NCI-H187 (cell line): Measurements from ENCODE around the gene SLC25A33.
A peak's percentile ranks its signal among the peaks of the same experiment; 100 is the strongest.
"Not testable (repeated sequence)": the region's sequence is repeated elsewhere in the genome, so short reads cannot be mapped to it uniquely, and the experiment has no call there.

Source experiments
- DNase-seq, 2 experiments: peaks; one replicate each; lab custom pipeline; 2025; lab: John Stamatoyannopoulos, UW

Gene SLC25A33, protein sequence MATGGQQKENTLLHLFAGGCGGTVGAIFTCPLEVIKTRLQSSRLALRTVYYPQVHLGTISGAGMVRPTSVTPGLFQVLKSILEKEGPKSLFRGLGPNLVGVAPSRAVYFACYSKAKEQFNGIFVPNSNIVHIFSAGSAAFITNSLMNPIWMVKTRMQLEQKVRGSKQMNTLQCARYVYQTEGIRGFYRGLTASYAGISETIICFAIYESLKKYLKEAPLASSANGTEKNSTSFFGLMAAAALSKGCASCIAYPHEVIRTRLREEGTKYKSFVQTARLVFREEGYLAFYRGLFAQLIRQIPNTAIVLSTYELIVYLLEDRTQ

DNA sequence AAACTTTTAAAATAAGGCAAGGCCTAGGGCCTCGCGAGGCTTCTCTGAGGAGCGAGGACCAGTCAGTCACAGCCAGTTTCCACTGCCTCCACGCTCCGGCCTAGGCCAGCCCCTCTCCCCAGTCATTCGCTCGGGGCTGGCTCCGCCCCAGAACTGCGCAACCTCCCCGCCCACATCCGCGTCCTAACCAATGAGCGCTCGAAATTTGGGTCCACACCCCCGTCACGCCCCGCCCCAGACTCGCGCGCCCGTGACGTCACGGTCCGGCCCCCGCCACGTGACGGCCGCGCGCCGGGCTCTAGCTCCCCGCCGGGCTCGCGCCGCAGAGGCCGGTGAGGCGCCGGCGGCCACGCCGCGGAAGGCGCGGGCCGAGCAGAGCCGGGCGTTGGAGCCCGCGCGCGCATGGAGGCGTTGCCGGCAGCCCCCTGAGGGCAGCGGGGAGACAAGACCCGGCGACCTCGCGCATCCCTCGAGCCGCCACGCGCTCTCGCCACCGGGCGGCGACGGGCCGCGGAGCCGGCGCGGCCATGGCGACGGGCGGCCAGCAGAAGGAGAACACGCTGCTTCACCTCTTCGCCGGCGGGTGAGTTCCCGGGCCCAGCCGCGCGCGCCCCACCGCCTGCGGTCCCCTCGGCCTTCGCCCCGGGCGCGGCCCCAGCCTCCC lies at the start of gene SLC25A33:
Gene SLC25A33 (plus strand): TSS at position 301 of the 664 bp plus-strand sequence. CDS start 227 bp downstream, at position 528.
- peak; percentile 89 to 91 for DNase-seq

DNA sequence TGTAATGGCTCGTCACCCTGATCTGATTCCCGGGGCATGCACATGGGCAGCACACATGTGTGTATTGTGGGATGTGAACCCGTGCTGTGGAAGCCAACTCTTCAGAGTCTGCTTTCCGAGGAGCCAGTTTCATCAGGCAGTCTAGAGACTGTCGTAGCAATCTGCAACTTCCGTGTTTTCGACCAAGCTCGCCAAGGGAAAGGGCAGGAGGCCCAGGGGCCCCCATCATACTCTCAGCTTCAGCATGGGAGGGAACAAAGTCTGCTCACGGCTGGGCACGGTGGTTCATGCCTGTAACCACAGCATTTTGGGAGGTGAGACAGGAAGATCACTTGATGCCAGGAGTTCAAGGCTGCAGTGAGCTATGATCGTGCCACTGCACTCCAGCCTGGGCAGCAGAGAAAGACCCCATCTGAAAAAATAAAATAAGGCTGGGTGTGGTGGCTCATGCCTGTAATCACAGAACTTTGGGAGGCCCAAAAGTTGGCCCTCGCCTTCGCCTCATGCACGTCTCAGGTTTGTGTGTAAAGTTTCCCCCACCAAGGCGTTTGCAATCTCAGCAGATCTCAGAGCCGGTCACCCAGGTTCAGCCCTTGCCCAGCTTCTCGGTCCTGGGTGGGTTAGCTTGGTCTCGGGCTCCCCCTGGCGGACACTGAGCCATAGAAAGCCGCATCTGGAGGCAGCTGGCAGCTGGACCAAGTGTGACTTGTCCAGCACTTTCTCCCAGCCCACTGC lies 48.5 kb upstream of the SLC25A33 start:
- peak; percentile 57 to 59 for DNase-seq

DNA sequence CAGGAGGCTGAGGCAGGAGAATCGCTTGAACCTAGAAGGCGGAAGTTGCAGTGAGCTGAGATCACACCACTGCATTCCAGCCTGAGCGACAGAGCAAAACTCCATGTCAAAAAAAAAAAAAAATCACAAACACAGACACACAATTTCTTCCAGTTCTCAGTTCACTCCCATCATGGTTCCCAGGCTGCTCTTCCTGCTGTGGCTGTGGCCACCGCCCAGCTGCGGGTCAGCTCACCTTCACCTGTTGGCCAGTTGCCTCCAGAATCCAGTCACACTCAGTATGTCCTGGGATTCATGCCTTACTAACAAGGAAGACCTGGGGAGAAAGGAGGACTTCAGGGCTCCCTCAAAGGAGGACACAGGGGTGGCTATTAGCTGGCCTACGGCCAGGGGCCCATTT lies 45.9 kb upstream of the SLC25A33 start:
- DNase-seq = no peak

DNA sequence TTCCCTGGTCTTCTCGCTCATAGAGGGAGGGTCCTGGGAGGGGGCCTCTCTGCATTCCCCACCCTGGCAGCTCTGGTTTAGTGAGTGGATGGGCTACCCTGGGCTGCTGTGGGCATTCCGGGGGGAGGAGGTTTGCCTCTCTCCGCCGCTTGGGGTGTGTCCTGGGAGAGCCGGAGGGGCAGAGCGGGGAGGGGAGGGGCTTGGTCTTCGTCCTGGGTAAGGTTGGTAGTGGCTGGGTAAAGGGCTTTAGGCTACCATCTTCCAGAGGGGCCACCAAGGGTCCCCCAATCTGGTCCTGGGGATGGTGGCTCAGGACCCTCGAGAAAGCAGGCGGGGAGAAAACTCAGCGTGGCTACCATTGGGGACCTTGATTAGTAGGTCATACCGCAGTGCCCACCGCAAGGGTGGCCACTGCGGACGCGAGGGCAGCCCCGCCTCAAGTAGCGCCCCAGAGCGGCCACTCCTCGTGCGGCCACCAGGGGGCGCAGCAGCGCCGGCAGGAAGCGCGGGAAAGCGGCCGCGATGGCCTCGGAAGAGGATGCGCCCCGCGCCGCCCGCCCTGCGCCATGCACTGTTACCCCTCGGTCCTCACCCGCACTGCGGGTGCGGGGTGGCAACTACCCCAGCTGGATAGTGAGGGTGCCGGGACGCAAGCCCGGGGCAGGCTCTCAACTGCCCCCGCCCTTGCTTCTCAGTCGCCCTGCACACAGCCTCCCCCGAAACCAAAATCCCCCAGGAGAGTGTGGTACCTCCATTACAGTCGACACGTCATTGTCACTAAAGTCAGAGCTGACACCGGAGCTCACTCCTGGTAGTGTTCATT lies 44.1 kb upstream of the SLC25A33 start:
- DNase-seq = peak in 1 of 2 experiments; percentile 44

DNA sequence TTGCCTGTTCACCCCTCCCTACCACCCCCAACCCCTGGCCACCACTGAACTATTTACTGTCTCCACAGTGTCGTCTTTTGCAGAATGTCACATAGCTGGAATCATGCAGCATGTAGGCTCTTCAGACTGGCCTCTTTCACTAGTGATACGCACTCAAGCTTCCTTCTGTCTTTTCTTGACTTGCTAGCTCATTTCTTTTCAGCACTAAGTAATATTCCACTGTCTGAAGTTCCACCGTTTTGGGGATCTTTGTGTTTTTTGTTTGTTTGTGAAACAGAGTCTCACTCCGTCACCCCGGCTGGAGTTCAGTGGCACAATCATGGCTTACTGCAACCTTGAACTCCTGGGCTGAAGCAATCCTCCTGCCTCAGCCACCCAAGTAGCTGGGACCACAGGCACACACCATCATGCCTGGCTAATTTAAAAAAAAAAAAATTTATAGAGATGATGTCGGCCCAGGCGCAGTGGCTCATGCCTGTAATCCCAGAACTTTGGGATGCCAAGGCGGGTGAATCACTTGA lies 43.4 kb upstream of the SLC25A33 start:
- DNase-seq = no peak

DNA sequence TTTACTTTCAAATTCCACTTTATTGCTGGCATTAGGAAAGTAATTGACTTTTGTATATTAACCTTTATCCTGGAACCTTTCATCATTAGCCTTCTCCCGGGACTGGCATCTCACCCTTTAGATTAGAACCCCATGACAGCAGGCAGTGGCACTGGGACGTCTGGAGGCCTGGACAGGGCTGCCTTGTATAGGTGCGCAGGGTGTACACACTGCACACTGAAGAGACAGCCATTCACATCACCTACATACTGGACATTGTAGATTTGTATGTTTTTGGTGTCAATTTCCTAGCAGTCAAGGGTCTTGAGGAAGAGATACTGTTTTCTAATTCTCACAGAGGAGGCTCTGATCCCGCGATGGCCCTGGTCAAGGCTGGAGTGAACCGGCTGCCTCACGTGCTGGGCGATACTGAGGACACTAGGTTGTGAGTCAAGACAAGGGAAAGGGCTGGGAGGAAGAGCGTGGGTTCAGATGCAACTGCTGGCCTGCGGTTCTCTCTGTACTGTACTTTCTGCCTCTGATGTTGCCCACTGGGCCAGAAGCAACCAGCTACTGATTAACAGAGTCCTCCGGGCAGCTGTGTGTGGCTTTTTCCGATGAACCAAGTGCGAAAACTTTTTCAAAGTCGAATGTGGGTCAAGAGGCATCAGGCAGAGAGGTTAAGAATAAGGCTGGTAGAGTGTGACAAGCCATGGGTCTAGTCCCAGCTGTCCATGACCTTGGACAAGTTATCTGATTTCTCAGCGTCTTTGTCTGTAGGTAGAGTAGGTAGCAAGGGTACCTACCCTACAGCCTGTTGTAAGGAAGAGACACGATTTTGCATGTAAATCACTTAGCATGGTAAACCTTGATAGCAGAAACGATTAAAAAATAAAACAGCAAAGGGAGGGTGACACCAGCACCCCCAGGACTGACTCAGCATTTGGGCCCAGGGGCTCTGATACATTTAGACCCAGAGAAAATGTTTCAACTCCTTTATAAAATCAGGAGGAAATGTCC lies 38.2 kb upstream of the SLC25A33 start:
- DNase-seq = no peak

DNA sequence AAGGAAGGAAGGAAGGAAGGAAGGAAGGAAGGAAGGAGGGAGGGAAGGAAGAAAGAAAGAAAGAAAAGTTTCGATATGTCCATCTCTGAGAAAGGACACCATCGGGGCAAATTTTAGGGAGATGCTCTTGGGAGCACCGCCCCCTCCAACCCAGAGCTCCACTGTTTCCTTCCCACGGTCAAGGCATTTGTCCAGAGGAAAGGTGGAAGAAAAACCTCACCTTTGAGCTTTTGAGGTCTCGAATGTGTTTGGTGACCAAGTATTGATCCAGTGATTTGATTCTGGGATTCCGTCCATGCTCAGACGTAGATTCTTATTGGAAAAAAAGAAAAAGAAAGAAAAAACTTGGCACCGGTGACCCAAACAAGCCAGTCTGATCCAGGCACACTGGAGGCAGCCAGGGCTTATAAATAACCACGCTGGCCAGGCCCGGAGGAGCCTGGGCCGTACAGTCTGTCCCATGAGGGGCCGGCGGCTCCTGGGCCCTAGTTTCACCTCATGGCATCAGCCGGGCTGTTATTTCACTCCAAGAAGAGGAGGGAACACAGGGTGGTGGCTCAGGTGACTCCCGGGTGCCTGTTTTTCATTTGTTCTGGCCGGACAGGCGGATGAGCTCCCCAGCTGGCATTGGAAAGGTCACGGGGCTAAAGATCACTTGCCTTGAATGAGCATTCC lies 36.1 kb upstream of the SLC25A33 start:
- no peak for DNase-seq

DNA sequence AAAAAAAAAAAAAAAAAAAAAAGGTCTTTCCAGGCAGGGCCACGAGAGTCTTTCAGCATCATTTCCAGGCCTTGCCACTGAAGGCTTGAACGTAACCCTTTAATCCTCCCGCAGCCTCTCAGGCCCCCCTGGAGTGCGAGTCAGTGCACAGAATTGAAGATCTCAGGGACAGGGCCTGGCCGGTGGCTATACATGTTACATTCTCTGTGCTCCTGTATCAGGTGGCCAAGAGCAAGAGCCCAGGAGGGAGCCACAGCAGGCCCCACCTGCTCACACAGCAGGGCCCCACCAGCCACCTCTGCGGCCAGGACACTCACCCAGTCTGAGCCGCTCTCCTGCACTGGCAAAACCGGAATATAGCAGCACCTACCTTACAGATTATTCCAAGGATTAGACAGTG lies 34.1 kb upstream of the SLC25A33 start:
- DNase-seq = no peak

DNA sequence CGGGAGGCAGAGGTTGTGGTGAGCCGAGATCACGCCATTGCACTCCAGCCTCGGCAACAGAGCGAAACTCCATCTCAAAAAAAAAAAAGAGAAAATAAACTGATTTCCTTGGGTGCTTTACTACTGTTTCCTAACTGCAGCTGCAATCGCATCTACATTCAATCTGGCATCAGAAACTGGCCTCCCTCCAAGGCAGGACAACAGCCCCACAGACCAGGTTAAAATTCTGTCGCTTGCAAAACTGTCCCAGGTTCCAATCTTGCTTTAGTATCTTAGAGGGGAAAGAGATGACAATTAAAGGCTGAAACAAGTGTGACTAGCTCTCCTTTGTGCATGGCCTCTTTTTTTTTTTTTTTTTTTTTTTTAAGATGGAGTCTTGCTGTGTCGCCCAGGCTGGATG lies 32.4 kb upstream of the SLC25A33 start:
- DNase-seq = no peak

DNA sequence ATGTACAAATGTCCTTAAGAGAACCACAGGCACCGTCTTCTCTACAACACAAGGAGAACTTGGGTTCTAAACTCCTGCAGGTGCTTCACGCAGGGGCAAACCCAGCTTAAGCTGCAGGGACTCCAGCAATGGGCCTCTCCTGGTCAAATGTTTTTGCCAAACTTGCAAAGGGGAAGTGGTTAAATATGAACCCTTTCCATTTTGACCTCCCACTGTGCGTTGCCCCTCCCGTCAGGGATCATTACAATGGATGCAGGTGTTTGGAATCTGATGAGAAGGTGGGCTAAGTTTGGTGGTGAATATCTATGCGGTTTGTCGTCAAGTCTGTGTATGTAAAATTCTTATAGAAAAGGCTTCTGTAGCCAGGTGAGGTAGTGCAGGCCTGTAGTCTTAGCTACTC lies 29.1 kb upstream of the SLC25A33 start:
- no peak for DNase-seq

DNA sequence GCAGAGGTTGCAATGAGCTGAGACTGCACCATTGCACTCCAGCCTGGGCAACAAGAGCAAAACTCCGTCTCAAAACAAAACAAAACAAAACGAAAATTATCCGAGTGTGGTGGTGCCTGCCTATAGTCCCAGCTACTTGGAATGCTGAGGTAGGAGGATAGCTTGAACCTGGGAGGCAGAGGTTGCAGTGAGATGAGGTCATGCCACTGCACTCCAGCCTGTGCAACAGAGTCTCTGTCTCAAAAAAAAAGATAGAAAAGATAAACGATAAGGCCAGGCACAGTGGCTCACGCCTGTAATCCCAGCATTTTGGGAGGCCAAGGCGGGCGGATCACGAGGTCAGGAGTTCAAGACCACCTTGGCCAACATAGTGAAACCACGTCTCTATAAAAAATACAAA lies 23.7 kb upstream of the SLC25A33 start:
- not testable (repeated sequence) for DNase-seq

DNA sequence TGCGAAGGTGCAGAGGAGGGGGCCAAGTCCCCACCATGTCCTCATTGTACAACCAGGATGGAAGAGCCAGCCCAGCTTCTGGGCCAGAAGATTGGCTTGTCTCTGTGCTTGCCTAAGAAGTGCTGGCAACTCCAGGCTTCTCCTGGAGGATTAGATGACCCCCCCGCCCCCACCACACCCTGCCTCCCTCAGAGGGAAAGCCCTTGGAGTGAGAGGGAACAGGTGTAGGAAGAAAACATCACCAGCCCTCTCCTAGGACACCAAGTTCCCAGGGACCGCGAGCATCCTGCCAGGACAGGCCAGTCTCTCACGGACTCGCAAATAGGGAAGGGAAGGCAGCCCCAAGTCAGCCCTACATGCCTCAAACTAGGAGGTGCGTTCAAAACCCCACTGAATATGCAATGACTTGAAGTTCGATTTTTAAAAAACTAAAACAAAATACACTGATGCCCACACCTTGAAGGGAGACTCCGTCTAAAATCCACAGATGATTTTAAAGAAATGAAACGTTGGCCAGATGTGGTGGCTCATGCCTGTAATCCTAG lies 20.7 kb upstream of the SLC25A33 start:
- DNase-seq = no peak

DNA sequence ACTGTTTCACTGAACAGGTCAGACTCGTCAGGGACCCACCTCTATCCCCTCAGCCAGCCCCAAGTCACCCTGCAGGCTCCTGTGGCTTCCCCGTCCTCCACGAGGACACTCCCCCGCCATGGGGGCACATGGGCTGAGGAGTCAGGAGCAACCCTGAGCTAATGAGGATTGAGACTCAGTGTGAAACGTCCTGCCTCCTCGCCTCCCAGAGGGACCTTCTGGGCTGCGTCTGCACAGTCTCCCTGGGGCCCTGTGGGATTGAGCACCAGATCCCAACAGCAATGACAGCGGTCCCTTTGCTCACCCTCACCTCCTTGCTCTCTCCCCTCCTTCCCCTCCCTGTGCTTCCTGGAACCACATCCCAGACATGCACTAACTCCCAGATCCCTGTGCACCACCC lies 18.9 kb upstream of the SLC25A33 start:
- no peak for DNase-seq

DNA sequence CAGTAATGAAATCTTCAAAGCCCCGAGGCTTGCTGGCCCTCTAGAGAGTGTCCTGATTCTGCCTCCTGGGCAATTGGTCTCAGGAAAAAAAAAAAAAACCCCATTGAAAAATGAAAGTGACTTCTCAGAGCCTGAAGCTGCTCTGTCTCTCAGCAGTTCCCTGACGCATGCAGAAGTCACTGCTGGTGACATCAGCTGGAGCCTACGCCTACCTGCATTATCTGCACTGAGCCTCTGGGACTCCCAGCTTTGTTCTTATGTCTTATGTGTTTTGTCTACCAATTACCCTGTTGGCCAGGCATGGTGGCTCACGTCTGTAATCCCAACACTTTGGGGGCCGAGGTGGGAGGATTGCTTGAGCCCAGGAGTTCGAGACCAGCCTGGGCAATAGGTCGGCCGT lies 10.1 kb upstream of the SLC25A33 start:
- no peak for DNase-seq

DNA sequence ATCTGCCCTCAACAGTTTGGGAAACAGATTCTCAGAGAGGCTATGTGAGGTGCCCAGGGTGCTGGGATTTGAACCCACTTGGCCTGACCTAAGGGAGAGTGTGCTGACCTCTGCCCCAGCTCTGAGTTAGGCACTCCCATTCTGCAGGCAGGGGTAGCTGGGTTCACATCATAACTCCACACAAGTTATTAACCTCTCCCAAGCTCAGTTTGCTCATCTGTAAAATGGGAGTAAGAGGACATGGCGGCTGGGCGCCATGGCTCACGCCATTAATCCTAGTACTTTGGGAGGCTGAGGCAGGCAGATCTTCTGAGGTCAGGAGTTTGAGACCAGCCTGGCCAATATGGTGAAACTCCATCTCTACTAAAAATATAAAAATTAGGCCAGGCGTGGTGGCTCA lies 8.9 kb upstream of the SLC25A33 start:
- no peak for DNase-seq

DNA sequence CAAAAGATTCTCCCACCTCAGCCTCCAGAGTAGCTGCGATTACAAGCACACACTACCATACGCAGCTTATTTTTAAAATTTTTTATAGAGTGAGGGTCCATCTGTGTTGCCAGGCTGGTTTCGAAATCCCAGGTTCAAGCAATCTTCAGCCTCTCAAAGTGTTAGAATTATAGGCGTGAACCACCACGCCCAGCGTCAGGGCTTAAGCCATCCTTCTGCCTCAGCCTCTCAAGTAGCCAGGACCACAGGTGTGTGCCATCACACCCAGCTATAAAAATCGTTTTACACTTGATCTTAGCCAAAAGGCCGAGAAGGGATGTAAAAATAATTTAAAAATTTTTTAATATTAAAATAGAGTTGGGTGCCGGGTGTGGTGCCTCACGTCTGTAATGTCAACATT lies 4.3 kb upstream of the SLC25A33 start:
- no peak for DNase-seq

DNA sequence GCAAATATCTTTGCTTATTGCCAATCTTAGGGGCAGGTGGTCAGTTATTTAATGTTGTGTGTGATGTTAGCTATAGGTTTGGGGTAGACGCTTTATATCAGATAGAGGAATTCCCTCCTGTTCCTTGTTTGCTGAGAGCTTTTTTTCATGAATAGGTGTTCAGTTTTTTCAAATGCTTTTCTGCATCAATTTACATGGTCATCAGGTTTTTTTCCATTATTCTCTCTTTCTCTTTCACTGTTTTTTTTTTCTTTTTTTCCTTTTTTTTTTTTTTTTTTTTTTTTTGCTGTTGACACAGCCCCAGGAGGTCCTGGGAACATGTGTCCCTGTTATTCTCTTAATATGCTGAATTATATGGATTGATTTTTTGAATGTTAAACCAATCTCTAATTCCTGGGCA lies 3.0 kb upstream of the SLC25A33 start:
- DNase-seq = no peak

DNA sequence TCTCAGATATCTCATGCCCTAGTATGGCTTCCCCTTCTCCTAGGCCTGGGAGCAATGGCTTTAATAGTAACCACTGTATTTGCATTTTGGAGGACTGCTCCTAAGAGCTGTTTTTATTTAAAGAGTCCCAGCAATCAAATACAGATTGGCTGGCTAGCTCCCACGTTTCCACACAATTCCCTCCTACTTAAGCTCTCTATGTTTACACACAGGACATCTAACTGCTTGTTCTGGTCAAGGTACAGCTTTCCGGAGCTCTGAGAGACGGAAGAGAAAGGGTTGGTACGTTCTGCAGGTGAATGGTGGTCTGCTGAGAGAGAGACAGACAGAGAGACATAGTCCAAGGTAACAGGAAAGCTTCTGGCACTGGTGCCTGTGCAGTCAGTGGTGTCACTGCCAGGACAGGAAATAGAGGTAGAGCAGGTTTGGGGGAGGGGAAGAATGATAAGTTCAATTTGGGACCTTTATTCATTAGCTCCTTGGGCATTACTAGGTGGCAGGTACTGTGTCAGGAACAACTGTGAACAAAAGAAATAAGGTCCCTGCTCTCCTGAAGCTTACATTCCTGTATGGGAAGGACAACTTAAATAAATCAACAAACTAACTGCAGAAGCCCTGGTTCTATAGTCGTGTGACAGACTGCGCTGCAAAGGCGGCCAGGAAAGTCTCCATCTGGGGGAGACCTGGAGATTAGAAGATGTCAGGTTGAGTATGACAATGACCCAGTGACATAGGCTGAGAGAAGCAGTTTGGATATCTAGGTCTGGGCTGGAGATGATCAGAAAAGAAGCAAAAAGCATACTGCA lies 1.2 kb upstream of the SLC25A33 start:
- no peak for DNase-seq

DNA sequence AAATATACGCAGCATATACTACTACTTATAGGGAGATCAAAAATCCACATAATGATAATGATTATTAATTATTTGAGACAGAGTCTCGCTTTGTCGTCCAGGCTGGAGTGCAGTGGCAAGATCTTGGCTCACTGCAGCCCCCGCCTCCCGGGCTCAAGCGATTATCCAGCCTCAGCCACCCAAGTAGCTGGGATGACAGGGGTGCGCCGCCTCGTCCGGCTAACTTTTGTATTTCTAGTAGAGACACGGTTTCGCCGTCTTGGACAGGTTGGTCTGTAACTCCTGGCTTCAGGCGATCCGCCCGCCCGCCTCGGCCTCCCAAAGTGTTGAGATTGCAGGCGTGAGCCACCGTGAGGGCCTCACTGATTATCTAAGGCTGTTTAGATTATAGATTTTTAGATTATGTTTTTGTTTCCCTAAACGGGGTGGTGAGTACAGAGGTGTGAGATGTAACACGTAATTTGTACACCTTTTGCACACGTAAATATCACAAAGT lies 548 bp upstream of the SLC25A33 start:
- DNase-seq = no peak
